GM21360 (cell line): ENCODE results near the gene ERG.

Experiments
- ATAC-seq: cut with Tn5 transposase; IDR thresholded peaks from one replicate; pipeline ENCODE4 v1.9.1; 2021; ENCODE audit warnings: mild to moderate bottlenecking, moderate library complexity; ENCODE audit not compliant: unreplicated experiment

Gene ERG

GRCh38 chr21:38340131-38340530 lies 158.1 kb downstream of the ERG start:
- ATAC-seq, result no peak

- no peak for ATAC-seq
Observed at GRCh38 chr21:38337793-38338192, 160.5 kb downstream of the ERG start.

- no peak for ATAC-seq
Observed at GRCh38 chr21:38334866-38335265, 163.4 kb downstream of the ERG start.

GRCh38 chr21:38333301-38334272 lies 164.7 kb downstream of the ERG start:
- ATAC-seq, result no peak

- no peak for ATAC-seq
Observed at GRCh38 chr21:38330666-38331065, 167.6 kb downstream of the ERG start.
